GM18517 (cell line): ENCODE results near the gene SLC16A6.
A peak's percentile ranks its signal among the peaks of the same experiment; 100 is the strongest.
"Not testable (repeated sequence)": the region's sequence is repeated elsewhere in the genome, so short reads cannot be mapped to it uniquely, and the experiment has no call there.

Experiments used
- ATAC-seq: cut with Tn5 transposase; IDR thresholded peaks from one replicate; pipeline ENCODE4 v1.9.1; 2021; ENCODE audit warnings: mild to moderate bottlenecking, moderate library complexity; ENCODE audit not compliant: unreplicated experiment

Gene SLC16A6

DNA sequence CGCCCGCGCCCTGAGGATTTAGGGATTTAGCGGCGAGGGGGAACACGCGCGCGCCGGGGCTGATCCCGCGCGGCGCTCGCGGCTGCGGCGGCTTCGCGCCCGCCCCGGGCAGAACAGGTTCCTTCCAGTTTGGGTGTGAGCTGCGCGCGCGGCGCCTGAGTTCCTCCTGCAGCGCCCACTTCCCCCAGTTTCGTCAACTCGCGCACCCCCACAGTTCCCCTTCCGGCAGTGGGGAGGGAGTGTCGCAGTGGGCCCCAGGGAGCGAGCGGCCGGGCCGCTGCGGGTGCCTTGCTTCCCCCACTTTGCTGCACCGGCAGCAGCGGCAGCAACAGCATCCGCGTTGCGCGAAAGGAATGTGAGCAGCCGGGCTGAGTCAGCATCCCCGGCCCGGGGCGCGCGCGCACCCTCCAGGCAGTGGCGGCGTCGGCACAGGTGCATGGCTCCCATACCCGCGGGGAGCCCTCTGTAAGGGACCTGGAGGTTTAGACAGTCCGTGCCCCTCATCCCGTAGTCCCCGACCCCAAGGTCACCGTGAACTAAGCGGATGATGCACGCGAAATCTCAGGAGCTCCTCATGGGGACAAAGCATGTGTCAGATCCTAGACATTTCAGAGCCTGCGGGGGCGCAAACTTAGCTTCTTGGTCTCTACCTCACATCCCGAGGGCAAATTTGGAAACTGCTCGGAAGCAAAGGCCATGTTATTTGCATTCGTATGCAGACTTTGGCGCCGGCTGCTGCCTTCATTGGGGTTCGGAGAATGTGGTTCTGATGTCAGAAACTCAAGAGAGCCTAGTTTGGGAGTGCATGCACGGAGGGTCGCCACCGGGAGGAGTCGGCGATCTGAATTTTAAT is 1.1 kb upstream of the SLC16A6 start:
- ATAC-seq: peak; percentile 48

DNA sequence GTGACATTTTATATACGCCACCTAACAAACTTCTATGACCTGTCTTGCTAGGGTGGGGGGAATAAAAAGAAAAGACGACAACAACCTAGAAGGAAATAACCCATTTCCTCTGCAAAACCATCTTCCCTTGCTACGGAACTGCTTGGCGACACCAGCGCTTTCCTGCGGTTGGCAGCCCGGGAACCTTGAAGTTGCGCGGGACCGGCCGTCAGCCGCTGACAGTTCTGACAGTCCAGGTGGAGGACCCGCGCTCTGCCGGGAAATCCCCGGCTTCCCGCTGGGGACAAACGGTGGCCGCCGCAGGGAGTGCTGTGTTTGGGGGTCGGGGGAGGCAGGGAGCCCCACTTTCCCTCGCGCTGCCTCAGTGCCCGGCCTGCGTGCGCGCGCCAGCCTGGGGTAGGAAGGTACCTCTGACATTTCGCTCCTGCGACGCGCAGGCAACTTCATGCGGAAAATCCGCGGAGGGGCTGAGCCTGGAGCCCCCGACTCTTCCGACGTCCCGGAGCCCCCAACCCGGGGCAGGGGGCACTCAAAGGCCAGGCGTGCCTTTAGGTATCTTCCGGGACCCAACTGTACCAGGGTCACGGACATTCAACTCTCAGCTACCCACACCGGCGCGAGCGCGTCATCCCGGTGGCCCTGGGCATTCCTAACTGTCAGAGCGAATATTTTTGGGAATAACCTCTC is 516 bp downstream of the SLC16A6 start:
- ATAC-seq: no peak

DNA sequence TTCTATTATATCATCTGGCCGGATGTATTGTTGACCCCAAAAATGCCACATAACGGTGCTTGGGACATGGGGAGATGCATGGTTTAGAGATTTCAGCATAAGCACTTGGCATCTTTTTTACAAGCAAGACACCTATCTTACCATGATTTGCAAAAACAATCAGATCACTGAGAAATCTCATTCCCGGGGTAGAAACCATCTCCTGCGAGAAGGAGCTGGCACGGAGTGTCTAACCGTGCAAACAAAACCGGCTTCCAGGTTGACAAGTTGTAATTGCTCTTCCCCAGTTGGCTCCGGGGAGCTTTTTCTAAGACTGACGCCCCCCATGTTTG is 1.0 kb downstream of the SLC16A6 start:
- ATAC-seq: no peak

DNA sequence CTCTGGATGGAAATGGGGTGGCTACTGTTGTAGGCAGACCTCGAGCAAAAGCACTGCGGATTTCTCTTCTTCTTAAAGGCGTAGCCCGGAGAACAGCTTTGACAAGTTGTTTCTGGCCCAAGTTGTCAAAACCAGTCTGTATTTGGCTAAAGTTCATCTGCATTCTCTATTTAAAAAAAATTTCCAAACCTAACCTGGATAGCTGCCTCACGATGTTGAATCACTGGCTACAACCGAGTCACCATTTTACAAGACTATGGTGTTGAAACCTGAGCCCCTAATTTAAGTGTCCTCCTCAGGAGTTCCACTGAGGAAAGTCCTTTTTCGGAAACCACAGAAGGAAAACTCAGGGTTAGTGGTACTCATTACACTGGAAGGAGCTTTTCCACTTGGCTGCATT is 1.5 kb downstream of the SLC16A6 start:
- ATAC-seq: no peak

DNA sequence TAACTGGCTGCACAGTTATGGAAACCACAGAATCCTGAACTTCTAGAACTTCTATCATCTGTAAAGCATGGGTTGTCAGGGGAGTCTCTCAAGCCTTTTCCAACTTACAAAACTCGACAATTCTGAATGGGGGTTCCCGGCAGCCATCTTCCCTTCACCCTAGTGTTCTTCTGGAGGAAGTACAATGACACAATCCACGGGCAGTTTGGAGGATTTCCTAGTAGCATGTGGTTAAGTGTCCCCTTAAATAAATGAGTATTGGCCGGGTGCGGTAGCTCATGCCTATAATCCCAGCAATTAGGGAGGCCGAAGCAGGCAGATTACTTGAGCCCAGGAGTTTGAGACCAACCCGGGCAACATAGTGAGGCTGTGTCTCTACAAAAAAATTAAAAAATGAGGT is 2.1 kb downstream of the SLC16A6 start:
- no peak for ATAC-seq

DNA sequence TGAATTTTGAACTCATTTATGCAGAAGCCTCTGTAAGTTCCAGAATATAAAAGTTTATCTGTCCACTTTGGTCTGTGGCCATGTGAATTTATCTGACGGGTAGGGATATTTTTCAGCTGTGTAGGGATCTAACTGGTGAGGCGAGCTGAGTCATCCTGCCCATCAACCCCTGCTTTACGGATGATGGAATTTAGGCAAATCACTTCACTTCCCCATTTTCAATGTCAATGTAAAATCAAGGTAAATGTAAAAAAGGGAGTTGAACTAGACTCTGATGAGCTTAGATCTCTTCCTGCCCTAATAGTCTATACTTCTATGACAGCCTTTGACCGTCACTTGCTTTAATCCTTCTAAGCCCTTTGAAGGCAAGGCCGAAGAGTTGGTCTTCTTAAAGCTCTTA is 2.6 kb downstream of the SLC16A6 start:
- no peak for ATAC-seq

DNA sequence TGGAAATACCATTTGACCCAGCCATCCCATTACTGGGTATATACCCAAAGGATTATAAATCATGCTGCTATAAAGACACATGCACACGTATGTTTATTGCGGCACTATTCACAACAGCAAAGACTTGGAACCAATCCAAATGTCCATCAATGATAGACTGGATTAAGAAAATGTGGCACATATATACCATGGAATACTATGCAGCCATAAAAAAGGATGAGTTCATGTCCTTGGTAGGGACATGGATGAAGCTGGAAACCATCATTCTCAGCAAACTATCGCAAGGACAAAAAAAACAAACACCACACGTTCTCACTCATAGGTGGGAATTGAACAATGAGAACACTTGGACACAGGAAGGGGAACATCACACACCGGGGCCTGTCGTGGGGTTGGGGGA is 9.0 kb downstream of the SLC16A6 start:
- ATAC-seq: not testable (repeated sequence)

DNA sequence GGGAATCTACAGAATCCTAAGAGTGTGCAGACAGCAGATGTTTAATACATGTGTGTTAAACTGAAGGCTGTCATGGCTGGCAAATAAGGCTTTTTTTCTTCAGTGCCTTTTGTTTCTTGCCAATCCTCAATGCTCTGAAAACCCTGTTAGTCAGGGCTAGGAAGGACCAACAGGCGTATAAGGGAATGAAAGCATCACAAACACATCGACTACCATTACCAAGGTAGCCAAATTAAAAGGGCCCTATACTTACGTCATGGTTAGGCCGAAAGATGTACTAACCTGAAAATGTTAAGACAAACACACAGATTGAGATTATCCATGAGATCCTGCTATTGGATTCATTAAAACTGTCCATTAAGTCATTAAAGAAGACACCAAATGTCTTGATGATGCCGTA is 13.1 kb downstream of the SLC16A6 start:
- ATAC-seq: no peak

DNA sequence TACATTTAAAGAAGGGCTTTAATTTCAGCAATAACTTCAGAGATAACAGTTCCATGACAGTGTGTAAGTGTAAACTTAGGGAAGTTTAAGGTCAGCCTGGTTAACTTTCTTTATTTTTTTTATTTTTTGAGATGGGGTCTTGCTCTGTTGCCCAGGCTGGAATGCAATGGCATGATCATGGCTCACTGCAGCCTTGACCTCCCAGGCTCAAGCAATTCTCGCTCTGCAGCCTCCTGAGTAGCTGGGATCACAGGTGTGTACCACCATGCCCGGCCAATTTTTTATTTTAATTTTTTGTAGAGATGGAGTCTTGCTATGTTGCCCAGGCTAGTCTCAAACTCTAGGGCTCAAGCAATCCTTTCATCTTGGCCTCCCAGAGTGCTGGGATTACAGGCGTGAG is 14.6 kb downstream of the SLC16A6 start:
- ATAC-seq: not testable (repeated sequence)

DNA sequence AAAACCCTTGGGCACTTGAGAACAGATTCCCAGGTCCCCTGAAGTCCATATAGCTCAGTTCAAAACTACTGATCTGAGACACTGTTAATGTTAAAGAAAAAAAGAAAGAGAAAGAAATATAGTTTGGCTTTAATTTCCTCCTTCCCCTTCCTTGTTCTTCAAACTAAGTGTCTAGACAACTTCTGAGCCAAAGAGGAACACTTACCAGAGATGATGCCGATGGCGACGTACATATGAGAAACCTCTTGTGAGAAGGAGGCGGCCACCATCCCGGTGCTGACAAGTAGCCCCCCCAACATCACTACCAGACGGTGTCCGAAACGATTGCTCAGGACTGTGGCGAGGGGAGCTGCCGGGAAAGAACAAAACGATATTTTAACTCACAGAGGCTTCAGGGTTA is 17.2 kb downstream of the SLC16A6 start:
- ATAC-seq: no peak

DNA sequence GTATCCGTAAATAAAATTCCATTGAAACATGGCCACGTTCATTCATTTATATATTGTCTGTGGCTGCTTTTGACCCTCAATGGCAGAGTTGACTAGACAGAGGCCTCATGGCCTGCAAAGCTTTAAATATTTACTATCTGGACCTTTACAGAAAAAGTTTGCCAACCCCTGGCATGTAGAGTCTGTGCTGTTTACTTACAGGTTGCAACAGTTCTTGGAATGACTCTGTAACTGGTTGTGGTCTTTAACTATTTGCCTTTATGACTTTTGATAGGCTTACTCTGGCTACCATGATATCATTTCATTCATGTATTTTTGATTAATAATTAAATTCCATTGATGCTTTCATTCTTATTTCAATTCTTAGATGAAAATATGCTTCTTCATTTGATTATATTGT is 25.1 kb downstream of the SLC16A6 start:
- not testable (repeated sequence) for ATAC-seq

DNA sequence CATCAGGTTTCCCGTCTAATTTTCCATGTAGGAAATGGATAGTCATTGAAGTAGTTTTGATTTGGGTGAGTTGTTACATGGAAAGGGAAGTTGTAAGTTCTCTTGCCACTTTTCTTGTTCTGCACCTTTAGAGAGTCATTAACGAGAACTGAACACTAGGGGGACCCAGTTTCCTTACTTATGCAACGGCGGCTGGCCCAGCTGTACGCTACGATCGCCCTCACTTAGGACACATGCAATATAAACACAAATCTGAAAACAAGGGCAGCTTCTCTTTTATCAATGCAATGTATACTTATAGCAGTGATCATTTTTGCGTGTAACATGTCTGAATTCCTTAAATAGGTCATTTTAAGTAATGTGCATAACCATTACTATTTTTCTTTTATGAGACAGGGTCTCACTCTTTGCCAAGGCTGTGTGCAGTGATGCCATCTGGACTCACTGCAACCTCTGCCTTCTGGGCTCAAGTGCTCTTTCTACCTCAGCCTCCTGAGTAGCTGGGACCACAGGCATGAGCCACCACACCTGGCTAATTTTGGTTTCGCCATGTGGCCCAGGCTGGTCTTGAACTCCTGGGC is 27.7 kb downstream of the SLC16A6 start:
- peak; percentile 48 for ATAC-seq

DNA sequence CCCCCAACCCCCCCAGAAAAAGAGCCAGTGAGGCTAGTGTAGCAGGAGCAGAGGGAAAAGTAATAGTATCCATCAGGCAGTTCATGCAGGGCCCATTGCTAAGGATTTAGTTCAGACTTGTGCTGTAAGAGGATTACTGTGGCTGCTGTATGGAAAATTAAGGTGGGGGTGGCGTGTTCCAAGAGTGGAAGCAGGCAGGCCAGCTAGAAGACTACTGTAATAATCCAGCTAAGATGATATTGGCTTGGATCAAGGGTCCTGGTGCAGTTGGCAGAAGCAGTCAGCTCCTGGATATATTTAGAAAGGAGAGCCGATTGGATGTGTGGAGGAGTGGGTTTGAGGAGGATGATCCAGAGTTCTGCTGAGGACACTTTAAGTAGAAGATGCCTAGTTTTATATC is 28.5 kb downstream of the SLC16A6 start:
- ATAC-seq: not testable (repeated sequence)

DNA sequence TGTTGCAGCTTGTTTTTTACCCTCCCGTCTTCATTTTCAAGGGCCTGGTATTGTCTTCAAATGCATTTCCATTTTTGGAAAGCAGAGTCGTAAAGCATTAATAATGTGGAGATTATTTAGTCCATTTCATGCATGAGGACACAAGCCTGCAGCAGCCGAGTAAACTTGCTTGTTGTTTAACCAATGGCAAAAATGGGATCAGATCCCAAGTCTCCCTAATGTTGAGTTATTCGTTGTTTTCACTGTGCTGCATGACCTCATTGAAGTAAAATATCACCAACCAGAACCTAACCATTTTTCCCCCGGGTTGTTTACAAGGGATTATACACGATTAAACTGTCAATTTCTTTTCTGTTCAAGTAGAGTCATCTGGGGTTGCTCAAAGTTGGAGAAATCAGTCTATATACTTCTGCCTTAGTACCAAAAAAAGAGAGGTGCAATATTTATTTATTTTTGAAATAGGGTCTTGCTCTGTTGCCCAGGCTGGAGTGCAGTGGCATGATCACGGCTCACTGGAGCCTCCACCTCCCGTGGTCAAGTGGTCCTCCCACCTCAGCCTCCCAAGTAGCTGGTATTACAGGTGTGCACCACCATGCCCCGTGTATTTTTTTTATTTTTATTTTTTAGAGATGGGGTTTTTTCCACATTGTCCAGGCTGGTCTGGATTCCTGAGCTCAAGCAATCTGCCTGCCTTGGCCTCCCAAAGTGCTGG is 30.7 kb downstream of the SLC16A6 start:
- no peak for ATAC-seq

DNA sequence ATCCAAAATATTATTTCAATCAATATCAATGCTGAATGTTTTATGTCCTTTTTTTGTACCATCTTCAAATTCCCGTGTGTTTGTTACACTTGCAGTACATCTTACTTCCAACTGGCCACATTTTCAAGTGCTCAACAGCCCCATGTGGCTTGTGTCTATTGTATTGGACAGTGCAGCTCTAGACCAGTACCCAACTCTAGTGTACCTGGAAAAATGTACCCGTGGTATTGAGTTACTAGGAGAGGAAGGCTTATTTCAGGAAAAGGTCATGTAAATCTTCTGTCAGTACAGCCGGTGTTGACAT is 31.3 kb downstream of the SLC16A6 start:
- not testable (repeated sequence) for ATAC-seq

DNA sequence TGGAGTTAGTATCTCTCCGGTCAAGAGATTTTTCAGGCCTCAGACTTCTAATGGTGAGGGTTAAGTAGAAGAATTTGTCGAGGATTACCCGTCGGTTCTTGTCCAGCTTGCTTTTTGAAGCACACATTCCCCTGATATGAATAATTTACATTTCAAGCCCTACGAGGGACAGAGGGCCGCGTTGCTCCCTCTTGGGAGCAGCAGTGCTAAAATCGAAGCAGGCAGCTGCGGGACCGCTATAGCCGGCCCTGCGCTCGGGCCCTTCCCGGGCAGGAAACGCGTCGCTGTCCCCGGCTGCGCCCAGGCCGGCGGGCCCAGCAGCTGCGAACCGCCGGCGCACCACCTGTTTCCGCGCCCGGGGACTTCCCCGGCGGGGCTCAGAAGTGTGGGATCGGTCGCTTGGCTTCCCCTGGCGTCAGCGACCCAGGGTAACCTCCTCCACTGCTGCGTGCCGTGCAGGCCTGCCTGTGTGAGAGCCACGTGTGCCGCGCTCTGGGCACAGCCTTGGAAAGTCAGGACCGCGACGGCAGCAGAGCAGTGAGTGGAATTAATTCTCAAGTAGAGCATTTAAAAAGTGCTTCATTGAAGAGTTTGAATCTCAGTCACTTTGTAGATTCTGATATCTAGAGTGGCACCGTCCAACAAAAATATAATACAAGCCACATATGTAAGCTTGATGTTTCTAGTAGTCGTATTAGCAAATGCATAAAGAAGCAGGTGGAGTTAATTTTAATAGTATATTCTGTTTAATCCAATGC is 31.9 kb downstream of the SLC16A6 start:
- peak; percentile 69 for ATAC-seq

DNA sequence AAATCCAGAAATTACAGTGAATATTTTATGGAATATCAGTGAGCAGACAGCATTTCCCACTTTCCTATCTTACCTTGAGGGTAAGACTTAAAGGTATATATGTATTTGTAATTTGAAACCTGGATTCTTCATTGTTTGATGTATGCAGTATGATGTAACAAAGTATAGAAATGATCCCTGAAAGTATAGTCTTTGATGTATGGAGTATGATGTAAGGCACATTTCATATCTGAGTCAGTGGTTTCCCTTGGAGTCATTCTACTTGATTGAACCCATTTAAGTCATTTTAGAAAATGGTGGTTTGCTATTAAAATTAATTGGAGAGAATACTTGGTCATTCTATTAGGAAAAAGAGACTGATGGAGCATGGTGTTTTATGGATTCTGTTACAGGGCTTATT is 33.0 kb downstream of the SLC16A6 start:
- no peak for ATAC-seq

DNA sequence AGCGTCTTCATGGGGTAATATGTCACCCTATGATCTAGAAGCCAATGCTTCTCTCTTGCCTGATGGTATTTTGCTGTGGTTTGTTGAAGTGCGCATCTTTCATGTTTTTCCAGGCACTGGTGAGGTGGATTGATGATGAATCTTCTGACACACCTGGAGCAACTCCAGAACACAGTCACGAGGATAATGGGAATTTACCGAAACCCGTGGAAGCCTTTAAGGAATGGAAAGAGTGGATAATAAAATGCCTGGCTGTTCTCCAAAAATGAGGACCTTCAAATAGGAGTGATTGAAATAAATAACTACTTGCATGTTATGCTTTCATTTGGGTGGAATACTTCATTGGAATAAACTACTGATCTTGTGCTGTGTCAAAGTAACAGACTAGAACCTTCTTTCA is 34.2 kb downstream of the SLC16A6 start:
- not testable (repeated sequence) for ATAC-seq

DNA sequence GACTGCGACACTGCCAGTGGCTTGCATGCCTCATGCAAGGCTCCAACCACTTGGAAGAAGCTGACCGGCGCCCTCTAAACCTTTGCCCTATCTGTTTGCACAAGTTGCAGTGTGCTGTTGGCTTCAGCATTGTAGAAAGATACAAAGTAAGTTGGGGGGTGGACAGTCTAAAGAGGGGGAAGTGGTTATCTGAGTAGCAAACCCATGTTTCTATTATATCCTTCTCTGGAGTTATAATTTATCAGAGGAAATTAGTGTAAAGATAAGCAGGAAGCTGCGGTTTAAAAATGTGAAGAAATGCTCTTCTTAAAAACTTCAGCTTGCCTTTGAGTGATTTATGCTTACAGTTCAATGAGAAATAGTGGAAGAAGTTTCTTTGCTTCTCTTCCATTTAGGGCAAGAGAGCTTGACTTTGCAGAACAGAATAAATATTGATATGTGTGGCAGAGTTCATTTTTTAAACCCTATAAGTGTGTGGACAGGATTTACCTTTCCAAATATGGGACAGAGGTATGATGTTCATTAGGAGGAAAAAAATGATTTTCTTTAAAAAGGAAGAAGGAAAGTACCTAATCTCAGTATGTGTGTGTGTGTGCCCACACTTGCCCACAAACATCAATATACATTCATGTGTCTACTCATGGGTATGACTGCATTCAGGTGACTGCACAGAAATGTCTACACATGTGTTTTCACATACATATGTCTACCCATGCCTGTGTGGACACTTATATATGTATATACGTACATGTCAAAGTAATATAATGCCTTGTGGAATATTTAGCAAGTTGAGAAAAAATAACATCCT is 35.0 kb downstream of the SLC16A6 start:
- no peak for ATAC-seq

DNA sequence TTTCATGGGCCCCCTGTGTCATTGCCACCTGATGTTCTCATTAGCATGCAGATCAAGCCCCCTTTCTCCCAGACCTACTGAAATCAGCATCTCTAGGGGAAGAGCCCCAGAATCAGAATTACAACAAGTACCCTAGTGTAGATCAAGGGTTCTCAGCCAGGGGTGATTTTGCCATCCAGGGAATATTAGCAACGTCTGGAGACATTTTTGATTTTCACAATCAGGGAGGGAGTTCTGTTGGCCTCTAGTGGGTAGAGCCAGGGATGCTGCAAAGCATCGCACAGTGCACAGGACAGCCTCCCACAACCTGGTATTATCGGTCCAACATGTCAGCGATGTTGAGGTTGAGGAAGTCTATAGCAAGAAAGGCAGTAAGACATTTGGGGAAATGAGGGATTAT is 35.8 kb downstream of the SLC16A6 start:
- no peak for ATAC-seq
